Fibroblast of mammary gland (primary cell): ENCODE measurements around the gene C1RL.

ENCODE experiments used
- DNase-seq: peaks from one replicate; pipeline ENCODE4 v3.0.0-alpha.2; 2010; ENCODE audit warnings: low read depth
- H3K4me3 ChIP-seq: 2 replicates; pipeline ENCODE4 v1.5.1; 2011; ENCODE audit warnings: low read depth, mild to moderate bottlenecking, low read length, moderate library complexity; ENCODE audit not compliant: control insufficient read depth
- TF ChIP-seq, protein P1 (sequence below): conservative IDR thresholded peaks from 2 replicates; pipeline ENCODE4 v1.5.1; 2011; ENCODE audit warnings: low read depth, low read length, inconsistent platforms; ENCODE audit not compliant: control insufficient read depth, insufficient read depth

The C1RL gene

DNA sequence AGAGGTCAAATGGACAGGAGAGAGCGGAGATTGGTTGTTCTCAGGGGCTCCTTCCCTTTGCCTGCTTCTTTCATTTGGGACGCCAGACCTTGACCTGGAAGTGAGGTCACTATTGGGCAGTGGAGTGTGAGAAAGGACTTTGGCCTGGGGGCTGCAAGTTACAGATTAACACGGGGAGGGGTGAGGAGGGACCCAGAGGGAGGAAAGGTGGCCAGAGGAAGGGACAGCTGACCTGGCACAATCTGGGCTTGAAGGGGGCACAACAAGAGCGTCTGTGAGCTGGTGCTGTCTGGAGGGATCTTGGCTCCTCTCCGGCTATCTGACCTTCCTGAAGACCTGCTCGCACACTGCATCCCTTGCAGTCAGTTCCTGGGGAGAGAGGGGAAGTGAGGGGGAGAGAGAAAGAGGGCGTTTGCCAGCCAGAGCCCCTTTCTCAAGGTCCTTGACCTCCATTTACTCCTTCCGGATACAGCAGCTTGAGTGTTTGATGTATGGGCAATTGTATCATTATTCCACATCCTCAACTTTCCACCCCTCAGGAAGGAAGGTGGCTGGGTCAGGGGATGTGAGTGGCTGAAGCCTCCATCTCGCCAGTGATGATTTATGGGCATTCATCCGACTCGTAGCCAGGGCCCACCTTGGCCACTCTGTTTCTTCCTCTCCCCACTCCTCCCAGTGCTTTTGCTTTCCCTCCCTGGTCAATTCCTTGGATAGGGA, 14.9 kb upstream of the C1RL start:
- TF ChIP-seq, protein P1, sequence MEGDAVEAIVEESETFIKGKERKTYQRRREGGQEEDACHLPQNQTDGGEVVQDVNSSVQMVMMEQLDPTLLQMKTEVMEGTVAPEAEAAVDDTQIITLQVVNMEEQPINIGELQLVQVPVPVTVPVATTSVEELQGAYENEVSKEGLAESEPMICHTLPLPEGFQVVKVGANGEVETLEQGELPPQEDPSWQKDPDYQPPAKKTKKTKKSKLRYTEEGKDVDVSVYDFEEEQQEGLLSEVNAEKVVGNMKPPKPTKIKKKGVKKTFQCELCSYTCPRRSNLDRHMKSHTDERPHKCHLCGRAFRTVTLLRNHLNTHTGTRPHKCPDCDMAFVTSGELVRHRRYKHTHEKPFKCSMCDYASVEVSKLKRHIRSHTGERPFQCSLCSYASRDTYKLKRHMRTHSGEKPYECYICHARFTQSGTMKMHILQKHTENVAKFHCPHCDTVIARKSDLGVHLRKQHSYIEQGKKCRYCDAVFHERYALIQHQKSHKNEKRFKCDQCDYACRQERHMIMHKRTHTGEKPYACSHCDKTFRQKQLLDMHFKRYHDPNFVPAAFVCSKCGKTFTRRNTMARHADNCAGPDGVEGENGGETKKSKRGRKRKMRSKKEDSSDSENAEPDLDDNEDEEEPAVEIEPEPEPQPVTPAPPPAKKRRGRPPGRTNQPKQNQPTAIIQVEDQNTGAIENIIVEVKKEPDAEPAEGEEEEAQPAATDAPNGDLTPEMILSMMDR, result no peak

DNA sequence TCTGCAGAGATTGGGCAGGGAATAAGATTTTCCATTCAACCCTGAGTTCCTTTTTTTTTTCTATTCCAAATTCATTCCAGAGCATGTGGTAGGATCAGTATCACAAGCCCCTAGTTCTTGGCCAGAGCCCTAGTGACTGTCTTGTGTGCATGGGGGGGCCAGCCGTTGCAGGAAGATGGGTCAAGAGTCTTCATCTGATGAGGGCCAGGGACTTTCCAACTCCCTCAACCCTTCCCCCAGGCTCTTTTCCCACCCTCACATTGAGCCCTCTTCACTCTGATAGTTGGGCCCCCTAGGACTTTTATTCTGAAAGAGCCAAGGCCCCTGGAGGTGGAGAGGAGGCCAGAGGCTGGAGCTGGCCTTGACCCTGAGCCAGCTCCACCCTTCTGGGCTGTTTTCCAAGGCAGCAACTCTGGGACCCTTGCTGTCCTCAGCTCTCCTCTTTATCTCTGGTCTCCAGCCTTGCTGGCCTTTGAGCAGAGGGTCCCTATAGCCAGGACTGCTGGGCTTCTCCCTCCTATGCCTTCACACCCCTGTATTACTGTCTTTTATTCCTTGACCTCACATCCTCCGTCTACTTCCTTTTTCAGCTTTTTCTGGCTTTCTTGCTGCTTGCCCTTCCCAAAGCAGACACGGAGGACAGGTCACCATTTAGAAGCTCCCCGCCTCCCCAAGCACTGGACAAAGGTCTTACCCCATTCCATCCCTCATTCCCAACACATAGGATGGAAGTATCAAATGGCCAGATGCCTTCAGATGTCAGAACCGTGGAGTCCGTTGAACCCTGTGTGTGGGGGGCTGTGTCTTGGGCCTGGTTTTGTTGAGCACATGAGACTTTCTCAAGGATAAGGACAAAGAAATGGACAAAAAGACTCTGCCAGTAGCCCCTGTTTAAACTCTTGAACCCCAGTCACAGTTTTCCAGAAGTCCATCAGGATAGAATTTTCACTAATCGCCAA, 14.1 kb upstream of the C1RL start:
- no peak for DNase-seq
- TF ChIP-seq, protein P1, result no peak
- no peak overlapping the region for H3K4me3 ChIP-seq

More for the DNA sequence above, 14.9 kb upstream of the C1RL start:
- no peak overlapping the region for H3K4me3 ChIP-seq
- no peak for DNase-seq

DNA sequence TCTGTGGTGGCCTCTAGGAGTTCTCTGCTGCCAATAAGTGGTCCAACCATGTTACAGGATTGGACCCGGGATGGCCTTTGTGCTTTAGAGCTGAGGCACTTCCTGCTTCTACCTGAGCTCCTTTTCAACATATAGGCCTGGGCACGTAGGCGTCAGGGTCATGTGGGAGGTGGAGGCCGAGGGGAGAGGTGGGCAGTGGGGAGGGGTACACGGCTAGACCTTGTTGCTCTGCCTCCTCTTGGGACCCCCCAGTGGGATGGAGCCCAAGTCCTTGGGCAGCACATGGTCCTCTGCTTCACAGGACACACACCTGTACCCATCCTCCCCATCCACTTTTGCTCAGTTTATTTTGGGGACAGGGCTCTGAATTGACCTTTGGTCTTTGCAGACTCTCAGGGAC, 12.3 kb upstream of the C1RL start:
- H3K4me3 ChIP-seq, result no peak overlapping the region
- DNase-seq, result no peak
- TF ChIP-seq, protein P1, result no peak

DNA sequence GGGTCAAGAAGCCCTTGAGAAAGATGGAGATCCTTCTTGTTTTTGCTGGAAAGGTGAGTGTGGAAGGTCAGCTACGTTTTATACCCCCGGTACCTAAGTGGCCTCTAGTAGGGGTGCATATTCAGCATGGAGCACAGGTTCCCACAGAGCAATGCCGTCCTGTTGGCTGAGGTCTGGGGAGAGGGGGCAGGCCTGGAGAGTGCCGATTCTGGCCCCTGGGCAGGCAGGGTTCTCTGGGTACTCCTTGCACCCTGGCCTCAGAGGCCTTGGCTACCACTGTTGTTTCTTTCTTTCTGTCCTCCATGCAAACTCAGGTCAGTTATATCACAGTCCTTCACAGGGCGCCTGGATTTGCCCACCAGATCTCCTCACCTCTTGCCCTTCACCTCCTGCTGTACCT, 11.2 kb upstream of the C1RL start:
- no peak for DNase-seq
- TF ChIP-seq, protein P1, result no peak
- no peak overlapping the region for H3K4me3 ChIP-seq

DNA sequence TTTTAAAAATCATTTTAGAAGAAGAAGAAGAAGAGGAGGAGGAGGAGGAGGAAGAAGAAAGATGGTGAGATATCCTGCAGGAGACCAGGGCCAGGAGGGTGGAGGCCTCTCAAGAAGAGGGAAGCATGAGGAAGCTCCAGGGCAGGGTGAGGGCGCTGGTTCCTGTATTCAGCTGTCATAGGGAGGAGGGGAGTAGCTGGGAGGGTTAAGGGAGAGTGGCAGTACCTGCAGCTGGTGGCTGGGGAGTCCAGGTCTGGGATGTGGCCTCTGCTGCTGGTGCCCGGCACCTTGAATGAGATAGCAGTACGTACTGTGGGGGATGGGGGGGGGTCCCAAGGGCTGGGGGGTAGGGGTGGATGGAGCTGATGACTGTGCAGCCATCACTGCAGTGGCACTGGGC, 9.9 kb upstream of the C1RL start:
- no peak overlapping the region for H3K4me3 ChIP-seq
- DNase-seq, result no peak
- TF ChIP-seq, protein P1, result no peak

DNA sequence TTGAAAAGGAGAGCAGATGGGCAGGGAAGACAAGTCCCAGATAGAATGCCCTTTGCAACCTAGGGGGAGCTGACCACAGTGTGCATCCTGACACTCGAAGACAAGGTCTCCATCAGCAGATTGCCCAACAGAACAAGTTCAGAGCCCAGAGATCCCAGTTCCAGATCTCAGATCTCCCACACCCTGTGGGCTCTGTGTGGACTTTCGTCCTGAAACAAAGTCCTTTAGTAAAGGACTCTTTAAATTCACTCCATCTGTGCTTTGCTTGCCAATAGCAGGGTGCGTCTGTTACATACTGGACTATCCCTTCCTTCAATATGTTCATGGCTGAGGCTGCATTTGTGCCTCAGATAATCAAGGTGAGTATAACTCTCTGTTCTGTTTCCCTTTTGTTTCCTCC, 8.7 kb upstream of the C1RL start:
- TF ChIP-seq, protein P1, result no peak
- DNase-seq, result no peak
- H3K4me3 ChIP-seq, result no peak overlapping the region
